Measurements from ENCODE around the gene CHCHD6. TPM values are rescaled to one million over a fixed set of nuclear protein-coding genes. Genes with fewer than 3 reads are reported as not detected.

Gene CHCHD6
- total RNA-seq, 2 experiments from 2014 or later, result 16.6 to 21.2 TPM

- Mint-ChIP-seq H3K27ac (no peak overlapping the region), H3K4me1 (ENCODE audit: low read depth) (no peaks in the 10 kb centered on the region), H3K36me3 (ENCODE audit: low read depth) (peaks cover 42% of the 10 kb centered on the region), H3K4me3 (no peak overlapping the region), H3K9me3 (peaks cover 5% of the 10 kb centered on the region), H3K27me3 (no peaks in the 10 kb centered on the region)
- no peak for DNase-seq
- CTCF ChIA-PET, result interaction anchor here (2.6 kb wide), 1 partner anchor 10 kb away, joined by 7 read pairs; no protein-coding TSS in a partner anchor
- TF ChIP-seq CTCF (IDR thresholded peaks at IDR 0.05), result no peak
- intact Hi-C loops (cut with micrococcal nuclease), result no loop called here
- ATAC-seq, result no peak
- POLR2A ChIA-PET, result no interaction called here
These were observed 59.0 kb downstream of the CHCHD6 start for GRCh38 chr3:126763035-126763434.

GRCh38 chr3:126765187-126766069 is 61.4 kb downstream of the CHCHD6 start:
- no peak for ATAC-seq
- ChIA-PET POLR2A (no interaction called here), CTCF (interaction anchor here (2.6 kb wide), 1 partner anchor 13 kb away, joined by 7 read pairs; no protein-coding TSS in a partner anchor)
- Mint-ChIP-seq H3K27ac (no peak overlapping the region), H3K9me3 (peaks cover 20% of the 10 kb centered on the region), H3K27me3 (no peaks in the 10 kb centered on the region), H3K4me1 (ENCODE audit: low read depth) (no peaks in the 10 kb centered on the region), H3K4me3 (no peak overlapping the region), H3K36me3 (ENCODE audit: low read depth) (peaks cover 41% of the 10 kb centered on the region)
- TF ChIP-seq CTCF (IDR thresholded peaks at IDR 0.05), result no peak
- no peak for DNase-seq
- intact Hi-C loops (cut with micrococcal nuclease), result no loop called here

- no peak overlapping the region for H3K4me3 Mint-ChIP-seq
- no peak overlapping the region for H3K27ac Mint-ChIP-seq
- no peaks in the 10 kb centered on the region for H3K4me1 Mint-ChIP-seq (ENCODE audit: low read depth)
- CTCF ChIA-PET, result interaction anchor here (0.7 kb wide), 1 partner anchor 13 kb away, joined by 3 read pairs; no protein-coding TSS in a partner anchor
- ATAC-seq (no peak), DNase-seq (no peak)
- intact Hi-C loops (cut with micrococcal nuclease), result no loop called here
- H3K27me3 Mint-ChIP-seq, result no peaks in the 10 kb centered on the region
- POLR2A ChIA-PET, result no interaction called here
- H3K36me3 Mint-ChIP-seq (ENCODE audit: low read depth), result peaks cover 42% of the 10 kb centered on the region
- TF ChIP-seq CTCF (IDR thresholded peaks at IDR 0.05), result no peak
- peaks cover 22% of the 10 kb centered on the region for H3K9me3 Mint-ChIP-seq
These were observed 62.6 kb downstream of the CHCHD6 start for GRCh38 chr3:126766653-126767052.

DNA sequence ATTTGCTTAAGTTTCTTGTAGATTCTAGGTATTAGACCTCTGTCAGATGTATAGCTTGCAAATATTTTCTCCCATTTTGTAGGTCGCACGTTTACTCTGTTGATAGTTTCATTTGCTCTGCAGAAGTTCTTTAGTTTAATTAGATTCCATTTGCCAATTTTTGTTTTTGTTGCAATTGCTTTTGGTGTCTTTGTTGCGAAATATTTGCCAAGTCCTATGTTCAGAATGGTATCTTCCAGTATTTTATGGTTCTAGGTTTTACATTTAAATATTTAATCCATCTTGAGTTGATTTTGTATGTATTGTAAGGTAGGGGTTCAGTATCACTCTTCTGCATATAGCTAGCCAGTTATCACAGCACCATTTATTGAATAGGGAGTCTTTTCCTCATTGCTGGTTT is 64.9 kb downstream of the CHCHD6 start:
- no peak for DNase-seq
- CTCF ChIA-PET, result no interaction called here
- no peak for TF ChIP-seq CTCF (IDR thresholded peaks at IDR 0.05)
- H3K36me3 Mint-ChIP-seq (ENCODE audit: low read depth), result peaks cover 50% of the 10 kb centered on the region
- H3K27me3 Mint-ChIP-seq, result no peaks in the 10 kb centered on the region
- POLR2A ChIA-PET, result interaction anchor here (0.6 kb wide), 1 partner anchor 1458 kb away, joined by 3 read pairs; no protein-coding TSS in a partner anchor
- no peak for ATAC-seq
- H3K4me1 Mint-ChIP-seq (ENCODE audit: low read depth), result no peaks in the 10 kb centered on the region
- no peak overlapping the region for H3K4me3 Mint-ChIP-seq
- peaks cover 29% of the 10 kb centered on the region for H3K9me3 Mint-ChIP-seq
- no peak overlapping the region for H3K27ac Mint-ChIP-seq
- intact Hi-C loops (cut with micrococcal nuclease), result no loop called here

DNA sequence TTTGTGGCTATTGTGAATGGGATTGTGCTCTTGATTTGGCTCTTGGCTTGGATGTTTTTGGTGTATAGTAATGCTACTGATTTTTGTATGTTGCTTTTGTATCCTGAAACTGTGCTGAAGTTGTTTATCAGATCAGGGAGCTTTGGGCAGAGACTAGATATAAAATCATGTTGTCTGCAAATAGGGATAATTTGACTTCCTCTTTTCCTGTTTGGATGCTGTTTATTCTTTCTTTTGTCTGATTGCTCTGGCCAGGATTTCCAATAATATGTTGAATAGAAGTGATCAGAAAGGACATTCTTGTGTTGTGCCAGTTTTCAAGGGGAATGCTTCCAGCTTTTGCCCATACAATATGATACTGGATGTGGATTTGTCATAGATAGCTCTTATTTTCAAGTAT is 66.1 kb downstream of the CHCHD6 start:
- H3K4me1 Mint-ChIP-seq (ENCODE audit: low read depth), result no peaks in the 10 kb centered on the region
- intact Hi-C loops (cut with micrococcal nuclease), result no loop called here
- DNase-seq (no peak), ATAC-seq (no peak)
- no peaks in the 10 kb centered on the region for H3K27me3 Mint-ChIP-seq
- ChIA-PET CTCF (no interaction called here), POLR2A (no interaction called here)
- TF ChIP-seq CTCF (IDR thresholded peaks at IDR 0.05), result no peak
- H3K4me3 Mint-ChIP-seq, result no peak overlapping the region
- peaks cover 45% of the 10 kb centered on the region for H3K36me3 Mint-ChIP-seq (ENCODE audit: low read depth)
- peaks cover 29% of the 10 kb centered on the region for H3K9me3 Mint-ChIP-seq
- H3K27ac Mint-ChIP-seq, result no peak overlapping the region

All from activated CD8-positive, alpha-beta T cell treated with anti-CD3 and anti-CD28 coated beads for 36 hours (primary cell).